Lower leg skin (tissue), 4 donors: Measurements from ENCODE around the gene PA2G4. TPM values are rescaled to one million over a fixed set of nuclear protein-coding genes. Genes with fewer than 3 reads are reported as not detected.

ENCODE experiments used
- DNase-seq, 2 donors: peaks; one replicate each; pipeline ENCODE4 v3.0.0-alpha.2; 2019; ENCODE audit warnings: low spot score in 2 of 2
- H3K4me3 ChIP-seq: fragments of 200-600 bp; sonication (generic); 2 replicates; pipeline ENCODE4 v1.5.1; 2017; ENCODE audit warnings: mild to moderate bottlenecking, low read depth; ENCODE audit not compliant: poor library complexity, severe bottlenecking
- POLR2A ChIP-seq, 2 donors: fragments of 450-650 bp; IDR thresholded peaks; one replicate each; pipeline ENCODE4 v1.6.1; 2016 to 2017; ENCODE audit warnings: antibody characterized with exemption in 2 of 2, mild to moderate bottlenecking in 1 of 2, moderate library complexity in 1 of 2
- WGBS, 2 donors: methylation state at CpG; one replicate each; pipeline ENCODE4 v1.1.5; 2018; 5-methylcytosine and 5-hydroxymethylcytosine counted together
- intact Hi-C: fragments of 100-400 bp; cut with DNase I; formaldehyde crosslinking; loops from one replicate; pipeline ENCODE4 v1.15.0; 2023; ENCODE audit warnings: low total_unique reads
- total RNA-seq, 4 donors: library from RNA; depleted of rRNA; stranded (reverse); fragments of >200 nt; gene quantifications; one replicate each; pipeline ENCODE4 v1.1.0, GENCODE V29; 2016
- TF ChIP-seq, protein P1 (sequence below), 3 donors: fragments of 450-650 bp; IDR thresholded peaks; one replicate each; pipeline ENCODE4 v1.5.1; 2016; ENCODE audit warnings: antibody characterized with exemption in 3 of 3, mild to moderate bottlenecking in 3 of 3, moderate library complexity in 2 of 3

PA2G4 gene
- total RNA-seq, 4 donors from 2014 or later: 118 to 201 (median 130) TPM

DNA sequence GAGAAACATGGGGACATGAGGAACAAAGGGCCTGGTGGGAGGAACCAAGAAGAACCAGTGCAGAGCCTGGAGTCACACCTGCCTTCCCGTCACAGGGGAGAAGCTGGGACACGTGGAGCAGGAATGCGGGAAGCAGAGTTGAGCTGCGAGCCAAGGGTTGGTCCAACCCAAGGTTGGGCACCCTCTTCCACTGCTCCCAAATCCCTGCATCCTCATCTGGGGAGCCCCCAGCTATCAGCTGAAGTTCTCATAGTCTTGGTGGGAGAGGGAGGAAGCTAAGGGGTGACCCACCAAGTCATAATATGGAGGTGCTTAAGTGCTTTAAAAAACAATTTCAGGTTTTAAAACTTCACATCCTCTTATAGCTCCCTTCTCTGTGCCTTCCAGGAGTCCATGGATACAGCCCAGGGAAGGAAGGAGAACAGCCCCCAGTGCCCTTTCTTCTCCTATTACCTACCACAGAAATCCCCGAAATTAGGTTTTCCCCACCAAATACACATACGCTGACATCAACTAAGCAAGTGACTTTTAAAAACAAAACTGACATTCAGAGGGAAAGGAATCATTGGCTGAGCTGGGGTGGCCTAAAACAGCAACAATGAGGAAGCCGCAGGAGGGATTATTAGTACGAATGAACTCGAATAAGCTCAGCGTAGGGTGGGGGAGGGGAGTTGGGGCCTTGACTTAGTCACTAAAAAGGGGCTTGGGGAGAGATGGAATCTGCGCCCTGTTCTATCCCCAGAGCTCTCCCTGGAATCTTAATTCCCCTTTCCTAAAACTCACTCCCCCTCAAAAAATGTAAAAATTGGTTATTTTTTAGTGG is 58.3 kb downstream of the PA2G4 start:
- TF ChIP-seq POLR2A (IDR thresholded peaks at IDR 0.05): no peak
- TF ChIP-seq, protein P1, sequence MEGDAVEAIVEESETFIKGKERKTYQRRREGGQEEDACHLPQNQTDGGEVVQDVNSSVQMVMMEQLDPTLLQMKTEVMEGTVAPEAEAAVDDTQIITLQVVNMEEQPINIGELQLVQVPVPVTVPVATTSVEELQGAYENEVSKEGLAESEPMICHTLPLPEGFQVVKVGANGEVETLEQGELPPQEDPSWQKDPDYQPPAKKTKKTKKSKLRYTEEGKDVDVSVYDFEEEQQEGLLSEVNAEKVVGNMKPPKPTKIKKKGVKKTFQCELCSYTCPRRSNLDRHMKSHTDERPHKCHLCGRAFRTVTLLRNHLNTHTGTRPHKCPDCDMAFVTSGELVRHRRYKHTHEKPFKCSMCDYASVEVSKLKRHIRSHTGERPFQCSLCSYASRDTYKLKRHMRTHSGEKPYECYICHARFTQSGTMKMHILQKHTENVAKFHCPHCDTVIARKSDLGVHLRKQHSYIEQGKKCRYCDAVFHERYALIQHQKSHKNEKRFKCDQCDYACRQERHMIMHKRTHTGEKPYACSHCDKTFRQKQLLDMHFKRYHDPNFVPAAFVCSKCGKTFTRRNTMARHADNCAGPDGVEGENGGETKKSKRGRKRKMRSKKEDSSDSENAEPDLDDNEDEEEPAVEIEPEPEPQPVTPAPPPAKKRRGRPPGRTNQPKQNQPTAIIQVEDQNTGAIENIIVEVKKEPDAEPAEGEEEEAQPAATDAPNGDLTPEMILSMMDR (IDR thresholded peaks at IDR 0.05): no peak
- no peak for DNase-seq
- intact Hi-C loops: no loop called here
- H3K4me3 ChIP-seq: no peak overlapping the region
- 57 to 69% methylated on average over 11 of the region's 11 CpGs for WGBS, 2 donors

Other genes starting within 250 kb of the PA2G4 start
- gene PYM1, start 176.7 kb upstream of the PA2G4 start, total RNA-seq: 10 to 100 TPM; 46.8 to 63.7 (median 49.1) TPM
- 100 to 1,000 TPM; 139 to 354 (median 176) TPM for gene DGKA, start 173.4 kb upstream of the PA2G4 start, total RNA-seq
- 10 to 100 TPM; 17.2 to 49.3 (median 34.2) TPM for gene PMEL, start 138.5 kb upstream of the PA2G4 start, total RNA-seq
- 10 to 100 TPM; 18.3 to 25.2 (median 24.0) TPM for gene CDK2, start 137.7 kb upstream of the PA2G4 start, total RNA-seq
- gene RAB5B, start 130.5 kb upstream of the PA2G4 start, total RNA-seq: 100 to 1,000 TPM in 3 of 4 donors, 10 to 100 TPM in 1; 96.9 to 141 (median 129) TPM
- gene SUOX, start 107.3 kb upstream of the PA2G4 start, total RNA-seq: 10 to 100 TPM in 3 of 4 donors, 1 to 10 TPM in 1; 7.6 to 21.4 (median 13.8) TPM
- gene IKZF4, start 83.5 kb upstream of the PA2G4 start, total RNA-seq: 1 to 10 TPM; 2.4 to 5.8 (median 3.4) TPM
- 1,000 to 10,000 TPM in 1 of 4 donors, 100 to 1,000 TPM in 3; 390 to 2,886 (median 552) TPM for gene RPS26, start 62.6 kb upstream of the PA2G4 start, total RNA-seq
- gene ERBB3, start 24.4 kb upstream of the PA2G4 start, total RNA-seq: 100 to 1,000 TPM; 177 to 209 (median 202) TPM
- gene RPL41, start 12.1 kb downstream of the PA2G4 start, total RNA-seq: 1,000 to 10,000 TPM; 3,201 to 5,967 (median 4,725) TPM
- gene ZC3H10, start 13.7 kb downstream of the PA2G4 start, total RNA-seq: 1 to 10 TPM; 3.4 to 4.4 (median 3.7) TPM
- gene ESYT1, start 23.7 kb downstream of the PA2G4 start, total RNA-seq: 10 to 100 TPM; 51.2 to 84.1 (median 64.9) TPM
- 10 to 100 TPM in 3 of 4 donors, 1 to 10 TPM in 1; 9.0 to 40.1 (median 22.5) TPM for gene MYL6B, start 48.0 kb downstream of the PA2G4 start, total RNA-seq
- 1,000 to 10,000 TPM in 1 of 4 donors, 100 to 1,000 TPM in 3; 700 to 1,156 (median 824) TPM for gene MYL6, start 53.8 kb downstream of the PA2G4 start, total RNA-seq
- 10 to 100 TPM; 55.3 to 90.5 (median 63.5) TPM for gene SMARCC2, start 84.9 kb downstream of the PA2G4 start, total RNA-seq
- gene RNF41, start 117.4 kb downstream of the PA2G4 start, total RNA-seq: 10 to 100 TPM; 33.3 to 46.5 (median 42.1) TPM
- gene NABP2, start 119.8 kb downstream of the PA2G4 start, total RNA-seq: 10 to 100 TPM in 3 of 4 donors, 1 to 10 TPM in 1; 9.9 to 23.1 (median 17.9) TPM
- gene SLC39A5, start 125.5 kb downstream of the PA2G4 start, total RNA-seq: not detected
- 10 to 100 TPM; 15.6 to 22.3 (median 18.7) TPM for gene ANKRD52, start 153.8 kb downstream of the PA2G4 start, total RNA-seq
- 10 to 100 TPM in 1 of 4 donors, 1 to 10 TPM in 3; 2.8 to 11.0 (median 5.8) TPM for gene COQ10A, start 162.4 kb downstream of the PA2G4 start, total RNA-seq
- 100 to 1,000 TPM; 118 to 156 (median 150) TPM for gene CS, start 195.8 kb downstream of the PA2G4 start, total RNA-seq
- gene CNPY2, start 211.4 kb downstream of the PA2G4 start, total RNA-seq: 10 to 100 TPM; 23.3 to 40.9 (median 37.7) TPM
- gene PAN2, start 229.4 kb downstream of the PA2G4 start, total RNA-seq: 10 to 100 TPM; 24.2 to 60.1 (median 28.9) TPM
- gene IL23A, start 234.3 kb downstream of the PA2G4 start, total RNA-seq: under 1 TPM in 1 of 4 donors, not detected in 3; 0.45 TPM